Muscle layer of duodenum (tissue), 2 donors: ENCODE results near the gene TMEM254.
"Not testable (repeated sequence)": the region's sequence is repeated elsewhere in the genome, so short reads cannot be mapped to it uniquely, and the experiment has no call there.

Experiments used
- H3K27ac ChIP-seq: one replicate; pipeline ENCODE4 v1.7.0; 2013; ENCODE audit warnings: mild to moderate bottlenecking, low read length
- H3K27me3 ChIP-seq: one replicate; pipeline ENCODE4 v1.7.0; 2013; ENCODE audit warnings: low read depth, mild to moderate bottlenecking, control low read depth, low read length
- H3K36me3 ChIP-seq, 2 donors: one replicate each; pipeline ENCODE4 v1.7.0; 2013; ENCODE audit warnings: low read length in 2 of 2, control low read depth in 1 of 2, mild to moderate bottlenecking in 1 of 2; ENCODE audit not compliant: insufficient read depth in 2 of 2, control insufficient read depth in 1 of 2
- H3K4me1 ChIP-seq, 2 donors: one replicate each; pipeline ENCODE4 v1.7.0; 2013; ENCODE audit warnings: low read length in 2 of 2, mild to moderate bottlenecking in 2 of 2, control low read depth in 1 of 2, moderate library complexity in 1 of 2; ENCODE audit not compliant: insufficient read depth in 2 of 2, control insufficient read depth in 1 of 2
- H3K4me3 ChIP-seq, 2 donors: one replicate each; pipeline ENCODE4 v1.7.0; 2013; ENCODE audit warnings: low read length in 2 of 2, low read depth in 1 of 2, mild to moderate bottlenecking in 1 of 2
- H3K9me3 ChIP-seq, 2 donors: one replicate each; pipeline ENCODE4 v1.7.0; 2013; ENCODE audit warnings: low read length in 2 of 2, control low read depth in 1 of 2, mild to moderate bottlenecking in 1 of 2; ENCODE audit not compliant: control insufficient read depth in 1 of 2
- donor health status: healthy.

TMEM254 gene

GRCh38 chr10:80078448-80079311 lies at the start of gene TMEM254:
Gene TMEM254, plus strand, starts transcription at chr10:80078665. Its CDS starts 35 bp downstream, at chr10:80078700.
- Histone ChIP-seq H3K4me3 (peak within 1 kb of the TSS; percentile 80 to 96), H3K9me3 (no peaks in the 10 kb centered on the region), H3K4me1 (peaks cover 9 to 17% of the 10 kb centered on the region in 2 donors), H3K36me3 (peaks cover 0 to 12% of the 10 kb centered on the region in 2 donors), H3K27ac (peak within 1 kb of the TSS; percentile 88), H3K27me3 (no peaks in the 10 kb centered on the region)

- not testable (repeated sequence) for H3K9me3 ChIP-seq, H3K36me3 ChIP-seq, H3K4me1 ChIP-seq, H3K27ac ChIP-seq, H3K4me3 ChIP-seq, H3K27me3 ChIP-seq
Measured at GRCh38 chr10:80029205-80029604, 49.3 kb upstream of the TMEM254 start.

GRCh38 chr10:80029865-80030264 lies 48.6 kb upstream of the TMEM254 start:
- not testable (repeated sequence) for H3K27ac ChIP-seq, H3K4me1 ChIP-seq, H3K4me3 ChIP-seq, H3K36me3 ChIP-seq, H3K9me3 ChIP-seq, H3K27me3 ChIP-seq

GRCh38 chr10:80032503-80032902 lies 46.0 kb upstream of the TMEM254 start:
- no peaks in the 10 kb centered on the region for H3K27me3 ChIP-seq
- H3K27ac ChIP-seq = no peak overlapping the region

GRCh38 chr10:80034766-80035165 lies 43.7 kb upstream of the TMEM254 start:
- not testable (repeated sequence) for H3K27ac ChIP-seq, H3K4me1 ChIP-seq, H3K9me3 ChIP-seq, H3K4me3 ChIP-seq, H3K36me3 ChIP-seq, H3K27me3 ChIP-seq

More at GRCh38 chr10:80032503-80032902, 46.0 kb upstream of the TMEM254 start:
- no peak overlapping the region for H3K4me3 ChIP-seq
- H3K9me3 ChIP-seq = no peaks in the 10 kb centered on the region
- no peaks in the 10 kb centered on the region for H3K4me1 ChIP-seq
- H3K36me3 ChIP-seq = no peaks in the 10 kb centered on the region

- not testable (repeated sequence) for H3K9me3 ChIP-seq, H3K4me1 ChIP-seq, H3K4me3 ChIP-seq, H3K27me3 ChIP-seq, H3K27ac ChIP-seq, H3K36me3 ChIP-seq
Measured at GRCh38 chr10:80035430-80035829, 43.0 kb upstream of the TMEM254 start.

GRCh38 chr10:80036921-80037500 lies 41.5 kb upstream of the TMEM254 start:
- not testable (repeated sequence) for H3K36me3 ChIP-seq, H3K9me3 ChIP-seq, H3K4me1 ChIP-seq, H3K4me3 ChIP-seq, H3K27me3 ChIP-seq, H3K27ac ChIP-seq

GRCh38 chr10:80038226-80038625 lies 40.2 kb upstream of the TMEM254 start:
- not testable (repeated sequence) for H3K36me3 ChIP-seq, H3K27ac ChIP-seq, H3K9me3 ChIP-seq, H3K4me3 ChIP-seq, H3K4me1 ChIP-seq, H3K27me3 ChIP-seq

GRCh38 chr10:80041162-80041561 lies 37.3 kb upstream of the TMEM254 start:
- H3K36me3 ChIP-seq = no peaks in the 10 kb centered on the region
- no peaks in the 10 kb centered on the region for H3K9me3 ChIP-seq
- H3K4me3 ChIP-seq = no peak overlapping the region
- no peaks in the 10 kb centered on the region for H3K4me1 ChIP-seq
- no peak overlapping the region for H3K27ac ChIP-seq
- H3K27me3 ChIP-seq = no peaks in the 10 kb centered on the region

GRCh38 chr10:80044935-80045334 lies 33.5 kb upstream of the TMEM254 start:
- not testable (repeated sequence) for H3K4me3 ChIP-seq, H3K27ac ChIP-seq, H3K9me3 ChIP-seq, H3K36me3 ChIP-seq, H3K4me1 ChIP-seq, H3K27me3 ChIP-seq

- Histone ChIP-seq H3K27ac (no peak overlapping the region), H3K27me3 (no peaks in the 10 kb centered on the region), H3K4me1 (no peaks in the 10 kb centered on the region), H3K9me3 (no peaks in the 10 kb centered on the region), H3K4me3 (no peak overlapping the region), H3K36me3 (no peaks in the 10 kb centered on the region)
Measured at GRCh38 chr10:80046629-80047441, 31.6 kb upstream of the TMEM254 start.
